Gastrocnemius medialis (tissue), 4 donors: ENCODE results near the gene FGG.

Source experiments
- CTCF ChIP-seq, 5 experiments: fragments of 450-650 bp in 3 of 5; fragments of 200-600 bp in 2 of 5; sonication (generic) in 2 of 5; IDR thresholded peaks in 4 of 5; conservative IDR thresholded peaks in 1 of 5; 1 replicate in 4 of 5; 2 replicates in 1 of 5; pipeline ENCODE4 v1.5.1; 2016 to 2019; ENCODE audit warnings: antibody characterized with exemption in 5 of 5, mild to moderate bottlenecking in 3 of 5, moderate library complexity in 3 of 5
- POLR2A ChIP-seq, 2 donors: fragments of 450-650 bp; IDR thresholded peaks; one replicate each; pipeline ENCODE4 v1.6.1; 2017; ENCODE audit warnings: antibody characterized with exemption in 2 of 2, mild to moderate bottlenecking in 2 of 2, moderate library complexity in 2 of 2

GRCh38 chr4:154611833-154612232, 623 bp downstream of the FGG start:
- no peak for TF ChIP-seq CTCF (IDR thresholded peaks at IDR 0.05 in 4 of 5, conservative IDR thresholded peaks at IDR 0.05 in 1 of 5)
- no peak for TF ChIP-seq POLR2A (IDR thresholded peaks at IDR 0.05)
